Thymus (tissue), 14 donors: ENCODE data around the gene CRY2. TPM values are rescaled to one million over a fixed set of nuclear protein-coding genes. Genes with fewer than 3 reads are reported as not detected.

Experiments used
- DNase-seq, 9 donors: peaks; one replicate each; pipeline ENCODE4 v3.0.0-alpha.2; 2013; ENCODE audit warnings: low spot score in 9 of 9, low read depth in 6 of 9, missing footprints in 1 of 9
- H3K27ac ChIP-seq, 2 donors: one replicate each; pipeline ENCODE4 v1.5.1; 2013; ENCODE audit warnings: control low read depth in 1 of 2, low read depth in 1 of 2, low read length in 1 of 2, mild to moderate bottlenecking in 1 of 2, moderate library complexity in 1 of 2
- H3K27me3 ChIP-seq, 2 donors: one replicate each; pipeline ENCODE4 v1.5.1; 2013; ENCODE audit warnings: low read length in 1 of 2; ENCODE audit not compliant: control insufficient read depth in 2 of 2, insufficient read depth in 1 of 2
- H3K36me3 ChIP-seq, 2 donors: one replicate each; pipeline ENCODE4 v1.5.1; 2013; ENCODE audit warnings: low read length in 1 of 2, mild to moderate bottlenecking in 1 of 2, moderate library complexity in 1 of 2; ENCODE audit not compliant: control insufficient read depth in 2 of 2, insufficient read depth in 2 of 2
- H3K4me1 ChIP-seq, 2 donors: one replicate each; pipeline ENCODE4 v1.5.1; 2013; ENCODE audit warnings: low read length in 2 of 2; ENCODE audit not compliant: control insufficient read depth in 2 of 2, insufficient read depth in 2 of 2
- H3K4me3 ChIP-seq, 2 donors: one replicate each; pipeline ENCODE4 v1.5.1; 2013; ENCODE audit warnings: low read length in 2 of 2, control low read depth in 1 of 2, mild to moderate bottlenecking in 1 of 2
- H3K9me3 ChIP-seq, 2 donors: one replicate each; pipeline ENCODE4 v1.5.1; 2013; ENCODE audit warnings: low read length in 1 of 2, mild to moderate bottlenecking in 1 of 2; ENCODE audit not compliant: control insufficient read depth in 2 of 2, insufficient read depth in 1 of 2
- WGBS: extraction: QIAGEN DNeasy Blood & Tissue Kit; methylation state at CpG from one replicate; pipeline ENCODE4 v1.1.7; 2013; 5-methylcytosine and 5-hydroxymethylcytosine counted together
- long read RNA-seq, 10 donors: transcript quantifications; one replicate each; lab custom pipeline, GENCODE V29; 2026
- polyA plus RNA-seq: library from polyadenylated mRNA; stranded (reverse); fragments of 200-250 nt; gene quantifications from one replicate; pipeline ENCODE4 v1.2.3, GENCODE V29; 2013
- total RNA-seq: library from RNA; stranded (reverse); fragments of 120-200 nt; gene quantifications from one replicate; pipeline ENCODE4 v1.2.4, GENCODE V29; 2013
- donor health status: healthy.

The CRY2 gene
- total RNA-seq (9.9 TPM), polyA plus RNA-seq (12.3 TPM)
- long read RNA-seq, donor 1: 0 reads
- long read RNA-seq, donor 2: 0 reads
- long read RNA-seq, donor 3, full-length matches to known transcripts: 3 of 3 reads
- long read RNA-seq, donor 3, partial matches to known transcripts: 0 of 3 reads
- long read RNA-seq, donor 3, other reads (novel, unspliced or antisense): 0 of 3 reads
- long read RNA-seq, donor 4, full-length matches to known transcripts: 2 of 2 reads
- long read RNA-seq, donor 4, partial matches to known transcripts: 0 of 2 reads
- long read RNA-seq, donor 4, other reads (novel, unspliced or antisense): 0 of 2 reads
- long read RNA-seq, donor 5, full-length matches to known transcripts: 1 of 1 reads
- long read RNA-seq, donor 5, partial matches to known transcripts: 0 of 1 reads
- long read RNA-seq, donor 5, other reads (novel, unspliced or antisense): 0 of 1 reads
- long read RNA-seq, donor 6, full-length matches to known transcripts: 1 of 1 reads
- long read RNA-seq, donor 6, partial matches to known transcripts: 0 of 1 reads
- long read RNA-seq, donor 6, other reads (novel, unspliced or antisense): 0 of 1 reads
- long read RNA-seq, donor 7, full-length matches to known transcripts: 1 of 1 reads
- long read RNA-seq, donor 7, partial matches to known transcripts: 0 of 1 reads
- long read RNA-seq, donor 7, other reads (novel, unspliced or antisense): 0 of 1 reads
- long read RNA-seq, donor 8, full-length matches to known transcripts: 1 of 1 reads
- long read RNA-seq, donor 8, partial matches to known transcripts: 0 of 1 reads
- long read RNA-seq, donor 8, other reads (novel, unspliced or antisense): 0 of 1 reads
- long read RNA-seq, donor 9: 0 reads
- long read RNA-seq, donor 10, partial matches to known transcripts: 0 of 1 reads
- long read RNA-seq, donor 10, other reads (novel, unspliced or antisense): 0 of 1 reads

DNA sequence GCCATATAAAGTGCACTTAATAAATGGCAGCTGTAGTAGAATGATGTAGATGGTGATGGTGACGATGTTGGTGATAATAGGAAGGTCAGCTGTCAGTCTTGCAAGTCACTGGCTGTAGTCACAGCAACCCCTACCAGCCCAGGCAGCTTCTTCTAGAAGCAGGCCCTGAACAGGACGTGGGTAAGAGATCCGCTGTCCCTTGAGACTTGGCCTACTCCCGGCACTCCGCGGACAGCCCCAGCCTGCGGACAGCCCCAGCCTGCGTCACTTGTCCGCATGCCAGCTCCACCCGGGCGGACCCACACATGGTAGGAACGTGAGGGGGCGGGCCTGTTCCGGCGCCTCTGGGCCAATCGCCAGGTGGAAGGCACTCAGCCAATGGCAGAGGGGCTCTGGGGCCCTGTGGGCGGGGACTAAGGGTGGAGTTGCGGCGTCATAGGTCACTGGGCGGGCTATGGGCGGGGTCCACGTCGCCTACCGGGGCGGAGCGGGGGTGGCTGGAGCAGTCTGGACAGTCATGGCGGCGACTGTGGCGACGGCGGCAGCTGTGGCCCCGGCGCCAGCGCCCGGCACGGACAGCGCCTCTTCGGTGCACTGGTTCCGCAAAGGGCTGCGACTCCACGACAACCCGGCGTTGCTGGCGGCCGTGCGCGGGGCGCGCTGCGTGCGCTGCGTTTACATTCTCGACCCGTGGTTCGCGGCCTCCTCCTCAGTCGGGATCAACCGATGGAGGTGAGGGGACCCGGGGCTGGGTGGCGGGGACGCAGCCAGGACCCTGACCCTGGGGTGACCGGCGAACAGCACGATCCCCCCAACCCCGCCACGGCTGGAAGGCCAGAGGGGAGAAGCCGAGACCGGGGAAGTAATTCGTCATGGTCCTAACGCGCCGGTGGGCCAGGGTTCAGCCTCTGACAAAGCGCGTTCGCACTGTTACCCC lies at the start of gene CRY2:
CRY2 (plus strand) TSS at position 502 of the 937 bp plus-strand sequence; CDS start at position 518, 16 bp downstream.
- peak within 1 kb of the TSS; percentile 77 to 82 for H3K4me3 ChIP-seq
- peaks cover 2 to 13% of the 10 kb centered on the region in 2 donors for H3K27me3 ChIP-seq
- peaks cover 14 to 15% of the 10 kb centered on the region in 2 donors for H3K4me1 ChIP-seq
- under 1% methylated on average over 75 of the region's 75 CpGs for WGBS
- peak within 1 kb of the TSS; percentile 73 to 75 for H3K27ac ChIP-seq
- DNase-seq: peak; percentile 86 to 97 (median 93)
- no peaks in the 10 kb centered on the region for H3K36me3 ChIP-seq
- H3K9me3 ChIP-seq: no peaks in the 10 kb centered on the region

- Histone ChIP-seq H3K27me3 (peaks cover 0 to 24% of the 10 kb centered on the region in 2 donors), H3K27ac (no peak overlapping the region), H3K9me3 (no peaks in the 10 kb centered on the region), H3K4me3 (no peak overlapping the region), H3K36me3 (no peaks in the 10 kb centered on the region), H3K4me1 (peaks cover 0 to 2% of the 10 kb centered on the region in 2 donors)
- WGBS: 96% methylated on average over 10 of the region's 10 CpGs
- DNase-seq: no peak
These were observed 48.4 kb upstream of the CRY2 start for GRCh38 chr11:45798793-45799441.

DNA sequence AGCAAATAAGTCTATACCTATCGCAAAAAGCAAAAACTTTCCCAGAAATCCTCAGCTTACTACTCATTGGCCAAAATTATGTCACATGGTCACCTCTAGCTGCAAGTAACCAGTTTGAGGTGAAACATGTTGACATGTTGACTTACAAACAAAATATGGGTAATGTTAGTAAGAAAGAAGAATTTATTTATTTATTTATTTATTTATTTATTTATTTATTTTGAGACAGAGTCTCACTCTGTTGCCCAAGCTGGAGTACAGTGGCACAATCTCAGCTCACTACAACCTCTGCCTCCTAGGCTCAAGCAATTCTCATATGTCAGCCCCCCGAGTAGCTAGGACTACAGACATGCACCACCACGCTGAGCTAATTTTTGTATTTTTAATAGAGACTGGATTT lies 47.7 kb upstream of the CRY2 start:
- Histone ChIP-seq H3K36me3 (no peaks in the 10 kb centered on the region), H3K27me3 (peaks cover 0 to 30% of the 10 kb centered on the region in 2 donors), H3K27ac (no peak overlapping the region), H3K4me1 (peaks cover 0 to 4% of the 10 kb centered on the region in 2 donors), H3K4me3 (no peak overlapping the region), H3K9me3 (no peaks in the 10 kb centered on the region)
- 98% methylated on average over 3 of the region's 3 CpGs for WGBS
- DNase-seq: no peak

DNA sequence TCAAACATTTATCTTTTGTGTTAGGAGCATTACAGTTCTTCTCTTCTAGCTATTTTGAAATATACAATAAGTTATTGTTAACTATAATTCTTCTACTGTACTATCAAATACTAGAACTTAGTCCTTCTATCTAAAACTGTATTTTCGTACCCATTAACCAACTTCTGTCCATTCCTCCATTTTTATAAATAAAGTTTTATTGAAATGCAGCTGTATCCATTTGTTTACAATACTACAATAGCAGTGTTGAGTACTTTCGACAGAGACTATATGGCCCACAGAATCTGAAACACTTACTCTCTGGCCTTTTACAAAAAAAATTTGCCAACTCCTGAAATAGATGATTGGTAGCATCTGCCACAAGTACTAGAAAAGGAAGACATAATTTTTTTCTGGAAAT lies 47.0 kb upstream of the CRY2 start:
- H3K4me1 ChIP-seq: peaks cover 0 to 4% of the 10 kb centered on the region in 2 donors
- no peaks in the 10 kb centered on the region for H3K9me3 ChIP-seq
- peaks cover 0 to 32% of the 10 kb centered on the region in 2 donors for H3K27me3 ChIP-seq
- no peaks in the 10 kb centered on the region for H3K36me3 ChIP-seq
- H3K27ac ChIP-seq: no peak overlapping the region
- DNase-seq: no peak
- WGBS: 98% methylated on average over 2 of the region's 2 CpGs
- H3K4me3 ChIP-seq: no peak overlapping the region

DNA sequence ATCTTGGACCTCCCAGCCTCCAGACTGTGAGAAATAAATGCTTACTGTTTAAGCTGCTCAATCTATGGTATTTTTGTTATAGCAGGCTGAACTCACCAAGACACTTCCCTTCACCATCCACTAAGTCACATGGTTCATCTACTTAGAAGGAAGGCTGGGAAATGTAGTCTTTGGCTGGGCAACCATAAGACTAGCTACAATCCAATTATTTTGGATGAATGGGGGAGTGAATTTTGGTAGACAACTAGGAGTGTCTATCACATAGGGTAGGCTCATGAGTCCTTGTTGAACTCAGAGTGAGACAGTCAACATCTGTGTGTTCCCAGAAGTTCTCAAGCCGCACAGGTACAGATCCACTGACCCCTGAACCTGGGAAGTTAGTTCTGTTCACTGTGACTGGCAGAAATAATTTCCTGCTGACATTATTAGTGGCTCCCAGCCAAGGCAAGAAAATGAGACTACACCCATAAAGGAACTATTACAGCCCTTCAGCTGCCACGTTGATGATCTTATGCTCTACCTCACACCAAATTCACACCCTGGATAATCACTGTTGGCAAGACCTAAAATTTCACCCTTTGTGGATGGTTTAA lies 45.5 kb upstream of the CRY2 start:
- Histone ChIP-seq H3K9me3 (no peaks in the 10 kb centered on the region), H3K27ac (no peak overlapping the region), H3K4me1 (peaks cover 9 to 19% of the 10 kb centered on the region in 2 donors), H3K4me3 (no peak overlapping the region), H3K36me3 (no peaks in the 10 kb centered on the region), H3K27me3 (peaks cover 0 to 32% of the 10 kb centered on the region in 2 donors)
- 96% methylated on average over 2 of the region's 2 CpGs for WGBS
- DNase-seq: peak in 1 of 9 donors; percentile 32

DNA sequence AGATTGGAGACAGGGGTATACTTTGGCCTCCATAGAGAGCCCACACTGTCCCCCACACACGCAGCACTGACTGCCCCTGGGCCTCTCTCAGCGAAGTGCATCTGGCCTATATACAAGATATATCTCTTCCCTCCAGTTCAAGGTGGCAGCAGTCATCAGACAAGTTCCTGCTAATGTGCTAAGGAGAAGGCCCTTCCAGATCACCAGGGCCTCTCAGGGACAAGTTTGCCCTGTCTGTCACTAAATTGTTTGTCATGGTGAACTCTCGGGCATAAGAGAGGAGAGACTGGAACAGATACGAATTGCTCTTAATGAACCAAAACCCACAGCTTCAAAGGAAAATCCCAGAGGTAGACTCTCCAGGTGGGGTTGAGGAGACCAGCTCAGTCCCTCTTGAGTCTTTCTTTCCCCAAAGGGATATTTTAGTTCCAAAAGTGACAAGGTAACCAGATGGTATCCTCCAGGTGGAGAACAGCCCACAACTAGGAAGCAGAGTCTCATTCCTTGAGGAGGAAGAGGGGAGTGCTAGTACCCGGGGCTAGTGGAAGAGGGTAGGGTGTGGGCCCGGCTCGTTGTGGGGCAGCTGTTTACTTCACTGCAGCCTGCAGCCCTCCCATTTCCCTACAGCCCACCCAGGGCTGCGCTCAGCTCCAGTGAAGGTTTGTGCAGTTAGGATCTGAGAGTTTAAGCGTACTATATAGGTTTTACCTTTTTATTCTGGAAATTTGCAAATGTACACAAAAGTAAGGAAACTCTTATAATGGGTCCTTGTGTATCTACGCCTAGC lies 44.6 kb upstream of the CRY2 start:
- Histone ChIP-seq H3K4me3 (no peak overlapping the region), H3K27me3 (peaks cover 0 to 32% of the 10 kb centered on the region in 2 donors), H3K36me3 (peaks cover 0 to under 1% of the 10 kb centered on the region in 2 donors), H3K27ac (no peak overlapping the region), H3K9me3 (no peaks in the 10 kb centered on the region), H3K4me1 (peaks cover 17 to 28% of the 10 kb centered on the region in 2 donors)
- DNase-seq: no peak
- 97% methylated on average over 10 of the region's 10 CpGs for WGBS

DNA sequence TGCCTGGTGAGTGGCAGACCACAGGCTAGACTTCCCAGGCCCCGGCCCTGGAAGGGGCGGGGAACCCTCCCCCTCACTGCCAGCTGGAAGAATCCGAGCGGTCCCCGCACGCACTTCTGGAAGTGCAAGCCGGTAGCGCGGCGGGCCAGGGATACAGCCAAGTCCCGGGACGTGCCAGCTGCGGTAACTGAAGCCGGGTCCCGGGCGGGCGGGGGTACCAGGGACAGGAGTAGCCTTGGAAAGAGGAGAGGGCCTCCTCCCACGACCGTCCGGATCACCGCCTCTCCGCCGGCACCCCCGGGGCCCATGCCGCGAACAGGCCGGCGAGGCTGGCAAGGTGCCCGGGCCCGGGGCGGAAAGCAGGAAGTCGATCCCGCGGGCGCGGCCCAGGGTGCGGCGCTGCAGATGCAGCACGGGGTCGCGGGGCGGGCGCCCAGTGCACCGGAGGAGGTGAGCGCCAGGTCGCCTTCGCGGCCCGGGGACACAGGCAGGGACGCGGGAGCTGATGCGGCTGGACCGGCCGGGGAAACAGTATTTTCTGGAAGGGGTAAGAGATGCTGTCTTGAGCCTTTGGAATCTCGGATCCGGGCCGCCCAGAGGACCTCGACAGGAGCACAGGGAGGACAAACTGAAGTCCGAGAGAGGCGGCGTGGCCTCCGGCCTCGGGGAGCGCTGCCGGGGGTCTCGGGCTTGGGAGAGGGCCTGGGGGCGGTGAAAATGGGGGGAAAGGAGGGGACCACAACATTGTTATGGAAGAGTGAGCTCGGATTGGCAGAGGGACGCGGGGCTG lies 43.1 kb upstream of the CRY2 start:
- Histone ChIP-seq H3K4me3 (peak overlapping the region; percentile 82 to 87), H3K27me3 (peaks cover 0 to 29% of the 10 kb centered on the region in 2 donors), H3K9me3 (no peaks in the 10 kb centered on the region), H3K36me3 (peaks cover 0 to 3% of the 10 kb centered on the region in 2 donors), H3K27ac (peak overlapping the region; percentile 41 to 90), H3K4me1 (peaks cover 19 to 28% of the 10 kb centered on the region in 2 donors)
- WGBS: 1% methylated on average over 70 of the region's 70 CpGs
- DNase-seq: peak in 5 of 9 donors; percentile 16 to 67 (median 46)
